COLO829 (cell line): ENCODE results near the gene NPIPB2.

ENCODE experiments used
- DNase-seq: peaks from one replicate; pipeline ENCODE4 v3.0.0; 2012; ENCODE audit warnings: low spot score

Gene NPIPB2

DNA sequence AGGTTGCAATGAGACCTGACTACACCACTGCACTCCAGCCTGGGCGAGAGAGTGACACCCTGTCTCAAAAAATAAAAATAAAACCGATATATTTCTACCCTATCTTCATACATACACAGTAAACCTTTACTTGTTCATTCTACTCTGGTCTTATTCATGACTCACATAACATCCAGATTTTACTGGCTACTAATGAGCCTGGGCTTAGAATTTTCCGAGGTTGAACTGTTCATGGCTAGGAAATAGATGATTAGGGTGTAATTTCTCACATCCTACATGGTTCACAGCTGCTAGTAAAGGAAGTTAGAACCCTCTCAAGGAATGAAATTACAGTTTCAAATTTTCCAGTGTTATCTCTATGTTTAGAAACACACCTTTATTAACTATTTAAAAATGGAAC, 40.8 kb downstream of the NPIPB2 start:
- no peak for DNase-seq

GRCh38 chr16:11896486-11897176, 45.2 kb downstream of the NPIPB2 start:
- no peak for DNase-seq

DNA sequence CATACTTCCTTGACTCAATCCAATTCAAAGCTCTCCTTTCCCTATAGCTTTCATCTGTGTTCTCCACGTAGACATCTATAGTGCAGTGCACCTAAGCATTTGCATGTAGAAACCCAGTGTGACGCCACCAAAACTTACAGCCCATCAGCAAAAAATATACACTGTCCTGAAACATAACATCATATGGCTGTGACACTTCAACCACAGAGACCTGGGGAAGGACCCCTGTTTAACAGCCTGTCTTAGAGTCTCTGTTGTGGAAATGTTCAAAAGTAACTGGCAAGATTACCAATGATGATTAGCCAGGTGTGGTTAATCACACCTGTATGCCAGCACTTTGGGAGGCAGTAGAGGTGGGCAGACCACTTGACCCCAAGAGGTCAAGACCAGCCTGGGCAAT, 48.3 kb downstream of the NPIPB2 start:
- no peak for DNase-seq

DNA sequence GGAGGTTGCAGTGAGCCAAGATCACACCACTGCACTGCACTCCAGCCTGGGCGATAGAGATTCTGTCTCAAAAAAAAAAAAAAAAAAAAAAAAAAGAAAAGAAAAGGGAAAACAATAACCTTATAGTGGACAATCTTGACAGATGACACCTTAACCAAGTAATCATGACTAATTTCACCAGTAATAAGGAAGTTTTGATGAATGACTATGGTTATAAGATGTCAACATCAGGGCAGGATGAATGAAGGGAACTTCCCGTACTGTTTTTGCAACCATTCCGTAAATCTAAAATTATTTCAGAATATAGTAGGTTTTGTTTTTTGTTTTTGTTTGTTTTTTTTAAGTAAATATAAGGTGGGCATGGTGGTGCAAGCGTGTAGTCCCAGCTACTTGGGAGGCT, 49.1 kb downstream of the NPIPB2 start:
- no peak for DNase-seq

DNA sequence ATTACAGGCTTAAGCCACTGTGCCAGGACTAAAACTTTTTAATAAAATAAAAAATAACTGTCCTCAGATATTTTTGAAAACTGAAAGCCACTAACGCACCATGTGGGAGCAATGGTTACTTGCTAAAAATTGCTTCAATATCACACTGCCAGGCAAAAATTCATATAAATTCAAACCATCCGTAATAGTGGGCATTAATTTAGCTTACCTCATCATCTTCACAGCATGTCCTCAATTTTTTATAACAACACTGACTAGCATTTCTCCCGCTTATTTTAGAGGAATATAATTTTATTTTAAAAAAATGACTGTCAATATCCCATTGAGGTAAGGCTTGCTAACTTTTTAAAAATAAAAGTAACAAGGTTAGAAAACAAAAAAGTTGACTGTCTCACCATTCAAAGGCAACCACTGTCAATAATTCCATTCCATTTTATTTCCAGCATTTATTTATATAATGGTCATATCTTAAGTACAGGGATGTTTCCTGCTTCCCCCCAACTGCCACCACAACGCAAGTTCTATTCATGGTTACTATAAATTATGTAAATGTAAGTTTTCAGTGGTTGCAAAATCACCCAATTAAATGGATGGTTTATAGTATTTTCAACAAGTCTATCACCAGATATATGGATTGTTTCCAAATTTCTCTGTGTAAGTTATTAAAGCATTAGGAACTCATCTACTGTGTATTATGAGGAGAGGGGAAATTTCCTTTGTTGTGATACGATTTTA, 51.4 kb downstream of the NPIPB2 start:
- no peak for DNase-seq

- DNase-seq, result no peak
Measured at GRCh38 chr16:11886881-11887280, 55.0 kb downstream of the NPIPB2 start.

GRCh38 chr16:11884035-11884434, 57.8 kb downstream of the NPIPB2 start:
- DNase-seq, result no peak

DNA sequence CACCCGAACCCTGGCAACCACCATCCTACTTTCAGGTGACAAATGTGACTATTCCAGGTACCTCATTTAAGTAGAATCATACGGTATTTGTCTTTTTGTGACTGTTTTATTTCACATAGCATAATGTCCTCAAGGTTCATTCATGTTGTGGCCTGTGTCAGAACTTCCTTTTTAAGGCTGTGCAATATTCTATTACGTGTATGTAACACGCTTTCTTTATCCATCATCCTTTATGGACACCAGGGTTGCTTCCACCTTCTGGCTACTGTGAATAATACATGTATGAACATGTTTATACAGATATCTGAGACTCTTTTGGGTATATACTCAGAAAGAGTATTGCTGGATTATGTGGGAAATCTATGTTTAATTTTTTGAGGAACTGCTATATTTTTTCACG, 61.8 kb downstream of the NPIPB2 start:
- no peak for DNase-seq

DNA sequence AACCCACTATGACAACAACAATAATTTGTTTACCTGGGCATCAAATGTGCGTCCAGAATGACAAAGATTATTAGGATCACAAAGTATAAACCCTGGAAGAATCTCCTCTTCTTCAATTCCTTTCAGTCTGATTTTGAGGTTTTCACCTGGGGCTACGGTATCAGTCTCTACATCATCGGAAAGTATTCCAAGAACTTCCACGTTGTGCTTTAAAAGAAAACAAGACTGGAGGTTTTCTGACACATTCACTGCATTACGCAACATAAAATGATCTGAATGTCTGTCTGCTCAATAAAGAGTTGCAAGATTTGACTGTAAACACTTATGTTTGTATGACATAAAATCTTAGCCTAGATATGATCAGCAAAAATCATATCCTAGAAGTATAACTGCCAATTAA, 64.5 kb downstream of the NPIPB2 start:
- no peak for DNase-seq
